ENCODE data around the gene HSPG2.
"Not testable (repeated sequence)": the region's sequence is repeated elsewhere in the genome, so short reads cannot be mapped to it uniquely, and the experiment has no call there.

Gene HSPG2

GRCh38 chr1:21829294-21829693 lies 107.8 kb downstream of the HSPG2 start:
- Histone ChIP-seq H3K27ac (ENCODE audit: low read depth, low read length) (no peak overlapping the region), H3K36me3 (ENCODE audit: insufficient read depth, low read length) (peaks cover 29% of the 10 kb centered on the region; the same call in 1 of the 2 replicates), H3K4me3 (ENCODE audit: low read depth, low read length) (no peak overlapping the region), H3K27me3 (ENCODE audit: insufficient read depth, low read length) (no peaks in the 10 kb centered on the region), H2AFZ (ENCODE audit: low read length, unreplicated experiment) (no peak overlapping the region), H3K79me2 (ENCODE audit: control insufficient read depth, insufficient read depth, low read length, unreplicated experiment) (no peaks in the 10 kb centered on the region), H3K4me1 (ENCODE audit: control insufficient read depth, insufficient read depth, low read length, unreplicated experiment) (no peaks in the 10 kb centered on the region)

GRCh38 chr1:21828506-21829210 lies 108.5 kb downstream of the HSPG2 start:
- no peak overlapping the region for H3K27ac ChIP-seq (ENCODE audit: low read depth, low read length)
- H2AFZ ChIP-seq (ENCODE audit: low read length, unreplicated experiment): no peak overlapping the region
- no peaks in the 10 kb centered on the region for H3K27me3 ChIP-seq (ENCODE audit: insufficient read depth, low read length)
- H3K4me3 ChIP-seq (ENCODE audit: low read depth, low read length): no peak overlapping the region
- H3K36me3 ChIP-seq (ENCODE audit: insufficient read depth, low read length): peaks cover 23% of the 10 kb centered on the region; the same call in 1 of the 2 replicates
- no peaks in the 10 kb centered on the region for H3K79me2 ChIP-seq (ENCODE audit: control insufficient read depth, insufficient read depth, low read length, unreplicated experiment)
- no peaks in the 10 kb centered on the region for H3K4me1 ChIP-seq (ENCODE audit: control insufficient read depth, insufficient read depth, low read length, unreplicated experiment)

- H3K27me3 ChIP-seq (ENCODE audit: insufficient read depth, low read length): no peaks in the 10 kb centered on the region
- H3K79me2 ChIP-seq (ENCODE audit: control insufficient read depth, insufficient read depth, low read length, unreplicated experiment): no peaks in the 10 kb centered on the region
- H3K27ac ChIP-seq (ENCODE audit: low read depth, low read length): no peak overlapping the region
- peaks cover 17% of the 10 kb centered on the region; the same call in 1 of the 2 replicates for H3K36me3 ChIP-seq (ENCODE audit: insufficient read depth, low read length)
- no peak overlapping the region for H2AFZ ChIP-seq (ENCODE audit: low read length, unreplicated experiment)
- H3K4me3 ChIP-seq (ENCODE audit: low read depth, low read length): no peak overlapping the region
- H3K4me1 ChIP-seq (ENCODE audit: control insufficient read depth, insufficient read depth, low read length, unreplicated experiment): no peaks in the 10 kb centered on the region
Measured at GRCh38 chr1:21828075-21828474, 109.0 kb downstream of the HSPG2 start.

- no peak overlapping the region for H2AFZ ChIP-seq (ENCODE audit: low read length, unreplicated experiment)
- no peak overlapping the region for H3K4me3 ChIP-seq (ENCODE audit: low read depth, low read length)
- H3K4me1 ChIP-seq (ENCODE audit: control insufficient read depth, insufficient read depth, low read length, unreplicated experiment): no peaks in the 10 kb centered on the region
- H3K36me3 ChIP-seq (ENCODE audit: insufficient read depth, low read length): peaks cover 16% of the 10 kb centered on the region; the same call in 1 of the 2 replicates
- H3K27me3 ChIP-seq (ENCODE audit: insufficient read depth, low read length): no peaks in the 10 kb centered on the region
- H3K27ac ChIP-seq (ENCODE audit: low read depth, low read length): no peak overlapping the region
- H3K79me2 ChIP-seq (ENCODE audit: control insufficient read depth, insufficient read depth, low read length, unreplicated experiment): no peaks in the 10 kb centered on the region
Measured at GRCh38 chr1:21827141-21827679, 109.9 kb downstream of the HSPG2 start.

GRCh38 chr1:21826694-21827093 lies 110.4 kb downstream of the HSPG2 start:
- H2AFZ ChIP-seq (ENCODE audit: low read length, unreplicated experiment); H3K4me3 ChIP-seq (ENCODE audit: low read depth, low read length); H3K27ac ChIP-seq (ENCODE audit: low read depth, low read length); H3K79me2 ChIP-seq (ENCODE audit: control insufficient read depth, insufficient read depth, low read length, unreplicated experiment); H3K27me3 ChIP-seq (ENCODE audit: insufficient read depth, low read length); H3K4me1 ChIP-seq (ENCODE audit: control insufficient read depth, insufficient read depth, low read length, unreplicated experiment): not testable (repeated sequence)
- peaks cover 16% of the 10 kb centered on the region; the same call in 1 of the 2 replicates for H3K36me3 ChIP-seq (ENCODE audit: insufficient read depth, low read length)

GRCh38 chr1:21825393-21825792 lies 111.7 kb downstream of the HSPG2 start:
- Histone ChIP-seq H3K36me3 (ENCODE audit: insufficient read depth, low read length) (peaks cover 24% of the 10 kb centered on the region), H3K4me1 (ENCODE audit: control insufficient read depth, insufficient read depth, low read length, unreplicated experiment) (no peaks in the 10 kb centered on the region), H3K79me2 (ENCODE audit: control insufficient read depth, insufficient read depth, low read length, unreplicated experiment) (no peaks in the 10 kb centered on the region), H2AFZ (ENCODE audit: low read length, unreplicated experiment) (no peak overlapping the region), H3K27me3 (ENCODE audit: insufficient read depth, low read length) (no peaks in the 10 kb centered on the region), H3K27ac (ENCODE audit: low read depth, low read length) (no peak overlapping the region), H3K4me3 (ENCODE audit: low read depth, low read length) (no peak overlapping the region)

- no peak overlapping the region for H3K27ac ChIP-seq (ENCODE audit: low read depth, low read length)
- H3K27me3 ChIP-seq (ENCODE audit: insufficient read depth, low read length): no peaks in the 10 kb centered on the region
- H3K36me3 ChIP-seq (ENCODE audit: insufficient read depth, low read length): peaks cover 24% of the 10 kb centered on the region
- no peak overlapping the region for H3K4me3 ChIP-seq (ENCODE audit: low read depth, low read length)
- H2AFZ ChIP-seq (ENCODE audit: low read length, unreplicated experiment): no peak overlapping the region
- no peaks in the 10 kb centered on the region for H3K4me1 ChIP-seq (ENCODE audit: control insufficient read depth, insufficient read depth, low read length, unreplicated experiment)
- H3K79me2 ChIP-seq (ENCODE audit: control insufficient read depth, insufficient read depth, low read length, unreplicated experiment): no peaks in the 10 kb centered on the region
Measured at GRCh38 chr1:21824926-21825325, 112.2 kb downstream of the HSPG2 start.

- H3K36me3 ChIP-seq (ENCODE audit: insufficient read depth, low read length): peaks cover 24% of the 10 kb centered on the region
- no peaks in the 10 kb centered on the region for H3K27me3 ChIP-seq (ENCODE audit: insufficient read depth, low read length)
- no peak overlapping the region for H3K27ac ChIP-seq (ENCODE audit: low read depth, low read length)
- H2AFZ ChIP-seq (ENCODE audit: low read length, unreplicated experiment): no peak overlapping the region
- no peak overlapping the region for H3K4me3 ChIP-seq (ENCODE audit: low read depth, low read length)
- no peaks in the 10 kb centered on the region for H3K4me1 ChIP-seq (ENCODE audit: control insufficient read depth, insufficient read depth, low read length, unreplicated experiment)
- no peaks in the 10 kb centered on the region for H3K79me2 ChIP-seq (ENCODE audit: control insufficient read depth, insufficient read depth, low read length, unreplicated experiment)
Measured at GRCh38 chr1:21823980-21824702, 113.0 kb downstream of the HSPG2 start.

GRCh38 chr1:21823206-21823979 lies 113.7 kb downstream of the HSPG2 start:
- no peak overlapping the region for H2AFZ ChIP-seq (ENCODE audit: low read length, unreplicated experiment)
- H3K36me3 ChIP-seq (ENCODE audit: insufficient read depth, low read length): peaks cover 27% of the 10 kb centered on the region
- H3K27me3 ChIP-seq (ENCODE audit: insufficient read depth, low read length): no peaks in the 10 kb centered on the region
- H3K4me3 ChIP-seq (ENCODE audit: low read depth, low read length): no peak overlapping the region
- no peaks in the 10 kb centered on the region for H3K79me2 ChIP-seq (ENCODE audit: control insufficient read depth, insufficient read depth, low read length, unreplicated experiment)
- H3K27ac ChIP-seq (ENCODE audit: low read depth, low read length): no peak overlapping the region
- no peaks in the 10 kb centered on the region for H3K4me1 ChIP-seq (ENCODE audit: control insufficient read depth, insufficient read depth, low read length, unreplicated experiment)

GRCh38 chr1:21822349-21822748 lies 114.8 kb downstream of the HSPG2 start:
- Histone ChIP-seq H3K27me3 (ENCODE audit: insufficient read depth, low read length) (no peaks in the 10 kb centered on the region), H3K36me3 (ENCODE audit: insufficient read depth, low read length) (peaks cover 23% of the 10 kb centered on the region), H3K4me1 (ENCODE audit: control insufficient read depth, insufficient read depth, low read length, unreplicated experiment) (peaks cover under 1% of the 10 kb centered on the region), H2AFZ (ENCODE audit: low read length, unreplicated experiment) (no peak overlapping the region), H3K4me3 (ENCODE audit: low read depth, low read length) (no peak overlapping the region), H3K79me2 (ENCODE audit: control insufficient read depth, insufficient read depth, low read length, unreplicated experiment) (no peaks in the 10 kb centered on the region), H3K27ac (ENCODE audit: low read depth, low read length) (no peak overlapping the region)

Measured in ACC112 (cell line).